Pericardium fibroblast (primary cell): ENCODE data around the gene MPPED1. TPM values are rescaled to one million over a fixed set of nuclear protein-coding genes. Genes with fewer than 3 reads are reported as not detected.

Experiments
- total RNA-seq: library from RNA; depleted of rRNA; stranded (reverse); fragments of >200 nt; gene quantifications from 2 replicates; pipeline ENCODE4 v1.2.3, GENCODE V29; 2015

Gene MPPED1, protein sequence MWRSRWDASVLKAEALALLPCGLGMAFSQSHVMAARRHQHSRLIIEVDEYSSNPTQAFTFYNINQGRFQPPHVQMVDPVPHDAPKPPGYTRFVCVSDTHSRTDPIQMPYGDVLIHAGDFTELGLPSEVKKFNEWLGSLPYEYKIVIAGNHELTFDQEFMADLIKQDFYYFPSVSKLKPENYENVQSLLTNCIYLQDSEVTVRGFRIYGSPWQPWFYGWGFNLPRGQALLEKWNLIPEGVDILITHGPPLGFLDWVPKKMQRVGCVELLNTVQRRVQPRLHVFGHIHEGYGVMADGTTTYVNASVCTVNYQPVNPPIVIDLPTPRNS
- total RNA-seq, result not detected in 2 replicates

DNA sequence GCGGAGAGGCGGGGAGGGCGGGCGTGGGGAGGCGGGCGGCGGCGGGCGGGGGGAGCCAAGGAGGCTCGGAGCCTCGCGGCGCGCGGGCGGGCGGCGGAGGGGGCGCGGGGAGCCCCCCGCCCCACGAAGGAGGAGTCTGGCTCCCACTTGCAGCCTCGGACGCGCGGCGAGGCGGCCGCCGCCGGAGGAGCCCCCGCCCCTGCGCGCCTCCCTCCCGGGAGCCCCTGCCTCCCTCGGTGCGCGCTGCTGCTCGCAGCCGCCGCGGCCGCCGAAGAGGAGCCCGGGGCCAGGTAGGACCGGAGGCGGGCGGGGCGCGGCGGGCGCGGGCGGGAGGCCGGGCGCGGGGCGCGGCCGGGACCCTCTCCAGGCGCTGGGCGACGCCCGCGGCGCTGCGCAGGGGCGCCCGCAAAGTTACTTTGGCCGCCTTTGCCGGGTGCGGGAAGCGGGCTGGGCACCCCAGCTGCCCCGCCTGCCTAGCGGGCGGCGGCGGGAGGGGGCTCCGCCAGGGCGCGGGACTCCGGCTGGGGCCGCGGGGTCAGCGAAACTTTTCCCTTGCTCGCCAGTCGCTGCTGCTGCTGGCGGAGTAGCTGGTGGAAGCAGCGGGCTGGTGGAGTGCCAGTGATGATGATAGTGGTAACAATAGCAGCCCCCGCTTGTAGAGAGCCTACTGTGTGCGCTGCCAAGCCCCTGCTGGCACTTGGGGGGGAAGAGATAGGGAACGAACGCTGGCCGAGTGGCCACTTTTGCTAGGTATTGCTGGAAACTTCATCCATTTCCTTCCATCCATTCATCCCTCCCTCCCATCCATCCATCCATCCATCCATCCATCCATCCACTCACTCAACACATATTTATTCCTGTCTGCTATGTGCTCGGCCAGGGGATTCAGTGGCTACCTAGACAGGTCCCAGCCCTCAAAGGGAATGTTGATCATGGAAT is at the start of gene MPPED1:
TSS of gene MPPED1 (plus strand) at position 146 of the 939 bp plus-strand sequence. CDS start 12,972 bp downstream, outside the sequence.

Other genes starting within 250 kb of the MPPED1 start
- 35.6 and 39.8 TPM in 2 replicates for gene TTLL12, start 224.9 kb upstream of the MPPED1 start, total RNA-seq
- gene SCUBE1, start 68.6 kb upstream of the MPPED1 start, total RNA-seq, result 0.09 and 0.23 TPM in 2 replicates